HEK293T (cell line): ENCODE data around the gene TFAP2B.

Experiments used
- ARNT ChIP-seq: fragments of 450-650 bp; IDR thresholded peaks from 2 replicates; pipeline ENCODE4 v1.6.1; 2017; ENCODE audit warnings: mild to moderate bottlenecking
- BHLHE40 ChIP-seq: fragments of 450-650 bp; IDR thresholded peaks from 2 replicates; pipeline ENCODE4 v1.6.1; 2016; ENCODE audit warnings: mild to moderate bottlenecking, moderate library complexity, borderline replicate concordance
- CTBP1 ChIP-seq: fragments of 450-650 bp; IDR thresholded peaks from 2 replicates; pipeline ENCODE4 v1.6.1; 2016; ENCODE audit warnings: borderline replicate concordance
- FOXA1 ChIP-seq: fragments of 450-650 bp; IDR thresholded peaks from 2 replicates; pipeline ENCODE4 v1.6.1; 2016; ENCODE audit warnings: mild to moderate bottlenecking
- FOXK2 ChIP-seq: fragments of 450-650 bp; IDR thresholded peaks from 2 replicates; pipeline ENCODE4 v1.6.1; 2016; ENCODE audit warnings: mild to moderate bottlenecking
- FOXM1 ChIP-seq: fragments of 450-650 bp; IDR thresholded peaks from 2 replicates; pipeline ENCODE4 v1.6.1; 2017; ENCODE audit warnings: mild to moderate bottlenecking, borderline replicate concordance
- L3MBTL2 ChIP-seq: fragments of 450-650 bp; conservative IDR thresholded peaks from 2 replicates; pipeline ENCODE4 v1.6.1; 2016; ENCODE audit warnings: mild to moderate bottlenecking
- LEF1 ChIP-seq: fragments of 450-650 bp; IDR thresholded peaks from 2 replicates; pipeline ENCODE4 v1.6.1; 2017; ENCODE audit warnings: mild to moderate bottlenecking, borderline replicate concordance
- NFRKB ChIP-seq: fragments of 450-650 bp; IDR thresholded peaks from 2 replicates; pipeline ENCODE4 v1.6.1; 2016; ENCODE audit warnings: mild to moderate bottlenecking, moderate library complexity
- SP1 ChIP-seq: fragments of 450-650 bp; IDR thresholded peaks from 2 replicates; pipeline ENCODE4 v1.6.1; 2017
- SUZ12 ChIP-seq: fragments of 450-650 bp; IDR thresholded peaks from 2 replicates; pipeline ENCODE4 v1.6.1; 2016; ENCODE audit warnings: mild to moderate bottlenecking
- TARDBP ChIP-seq: fragments of 450-650 bp; IDR thresholded peaks from 2 replicates; pipeline ENCODE4 v1.6.1; 2016
- ZNF384 ChIP-seq: fragments of 450-650 bp; IDR thresholded peaks from 2 replicates; pipeline ENCODE4 v1.6.1; 2016
- TF ChIP-seq, protein P1 (sequence below): fragments of 450-650 bp; IDR thresholded peaks from 2 replicates; pipeline ENCODE4 v1.6.1; 2016

GRCh38 chr6:50822078-50822476, 3.4 kb downstream of the TFAP2B start:
- TF ChIP-seq TARDBP (no peak), SUZ12 (no peak), SP1 (no peak), L3MBTL2 (no peak), BHLHE40 (no peak), ARNT (no peak), CTBP1 (no peak), FOXK2 (no peak), LEF1 (no peak), FOXA1 (no peak), NFRKB (no peak), ZNF384 (no peak), FOXM1 (no peak)
- TF ChIP-seq, protein P1, sequence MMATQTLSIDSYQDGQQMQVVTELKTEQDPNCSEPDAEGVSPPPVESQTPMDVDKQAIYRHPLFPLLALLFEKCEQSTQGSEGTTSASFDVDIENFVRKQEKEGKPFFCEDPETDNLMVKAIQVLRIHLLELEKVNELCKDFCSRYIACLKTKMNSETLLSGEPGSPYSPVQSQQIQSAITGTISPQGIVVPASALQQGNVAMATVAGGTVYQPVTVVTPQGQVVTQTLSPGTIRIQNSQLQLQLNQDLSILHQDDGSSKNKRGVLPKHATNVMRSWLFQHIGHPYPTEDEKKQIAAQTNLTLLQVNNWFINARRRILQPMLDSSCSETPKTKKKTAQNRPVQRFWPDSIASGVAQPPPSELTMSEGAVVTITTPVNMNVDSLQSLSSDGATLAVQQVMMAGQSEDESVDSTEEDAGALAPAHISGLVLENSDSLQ: no peak
